Tongue (tissue), 2 donors: ENCODE measurements around the gene OR6C6. TPM values are rescaled to one million over a fixed set of nuclear protein-coding genes. Genes with fewer than 3 reads are reported as not detected.
"Not testable (repeated sequence)": the region's sequence is repeated elsewhere in the genome, so short reads cannot be mapped to it uniquely, and the experiment has no call there.

Experiments
- DNase-seq: peaks from one replicate; pipeline ENCODE4 v3.0.0-alpha.2; 2015
- total RNA-seq: library from RNA; depleted of rRNA; stranded (reverse); fragments of >200 nt; gene quantifications from one replicate; pipeline ENCODE4 v1.2.3, GENCODE V29; 2014

Gene OR6C6
- total RNA-seq = not detected

DNA sequence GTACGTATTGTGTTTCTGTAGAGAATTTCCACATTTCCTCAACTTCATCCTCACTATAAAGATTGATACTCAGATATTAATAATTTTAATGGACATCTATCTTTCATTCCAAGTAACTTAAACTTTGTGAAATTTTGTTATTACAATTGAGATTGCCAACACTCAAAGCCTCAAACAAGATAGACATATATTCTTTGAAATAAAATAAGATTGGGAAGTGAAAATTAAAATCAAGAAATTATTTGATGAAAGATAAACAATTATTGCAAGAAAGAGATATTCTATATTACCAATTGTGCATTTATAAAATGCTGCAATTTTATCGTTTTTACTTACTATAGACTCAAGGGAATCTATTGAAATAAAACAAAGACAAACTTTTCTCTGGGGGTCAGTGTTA is at the start of gene OR6C6:
Gene OR6C6 (minus strand): TSS at position 101 of the 400 bp plus-strand sequence. CDS start 1,337 bp downstream, outside the sequence.
- no peak for DNase-seq

DNA sequence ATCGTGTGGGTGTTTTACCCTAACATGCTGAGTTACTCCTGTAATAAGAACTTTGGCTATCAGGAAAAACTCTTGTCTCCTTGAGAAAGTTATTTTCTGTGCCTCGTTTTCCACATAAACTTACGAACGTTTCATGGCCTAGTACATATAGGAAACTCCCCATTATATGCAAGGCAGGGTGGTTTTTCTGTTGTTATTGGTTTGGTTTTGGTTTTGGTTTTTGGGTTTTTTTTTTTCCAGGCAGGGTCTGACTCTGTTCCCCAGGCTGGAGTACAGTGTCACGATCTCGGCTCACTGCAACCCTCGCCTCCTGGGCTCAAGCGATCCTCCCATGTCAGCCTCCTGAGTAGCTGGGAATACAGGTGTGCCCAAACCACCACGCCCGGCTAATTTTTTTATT is 39.6 kb upstream of the OR6C6 start:
- DNase-seq = no peak

DNA sequence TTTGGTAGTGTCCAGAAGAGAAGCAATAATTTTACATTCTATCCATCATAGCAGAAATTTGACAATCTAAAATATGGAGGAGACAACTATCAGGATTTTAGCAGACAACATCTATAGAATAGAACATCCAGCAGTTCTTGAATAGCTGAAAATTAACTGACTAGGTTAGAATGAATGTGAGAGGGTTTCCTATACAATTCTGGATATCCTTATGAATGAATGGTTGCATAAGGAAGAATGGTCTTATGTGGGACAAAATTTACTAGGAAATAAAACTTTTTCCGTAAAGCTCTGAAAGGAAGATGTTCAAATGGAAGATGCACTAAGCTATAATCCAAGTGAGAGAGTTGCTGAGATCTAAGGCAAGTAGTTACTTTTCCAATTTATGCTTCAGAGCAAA is 34.1 kb upstream of the OR6C6 start, which contains the start of gene OR6C3:
Gene OR6C3 (plus strand): TSS at position 301 of the 400 bp plus-strand sequence. CDS start 955 bp downstream, outside the sequence.
- no peak for DNase-seq

DNA sequence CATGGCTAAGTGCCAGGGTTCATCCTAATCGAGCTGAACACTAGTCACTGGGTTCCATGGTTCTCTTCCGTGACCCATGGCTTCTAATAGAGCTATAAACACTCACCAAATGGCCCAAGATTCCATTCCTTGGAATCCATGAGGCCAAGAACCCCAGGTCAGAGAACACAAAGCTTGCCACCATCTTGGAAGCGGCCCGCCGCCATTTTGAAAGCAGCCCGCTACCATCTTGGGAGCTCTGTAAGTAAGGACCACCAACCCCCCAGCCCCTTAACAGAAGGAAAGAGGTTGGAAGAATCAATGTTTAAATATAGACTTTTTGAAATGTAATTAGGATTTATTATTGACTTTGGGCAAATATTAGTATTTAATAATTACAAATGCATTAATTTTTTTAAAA is 29.4 kb upstream of the OR6C6 start:
- not testable (repeated sequence) for DNase-seq

DNA sequence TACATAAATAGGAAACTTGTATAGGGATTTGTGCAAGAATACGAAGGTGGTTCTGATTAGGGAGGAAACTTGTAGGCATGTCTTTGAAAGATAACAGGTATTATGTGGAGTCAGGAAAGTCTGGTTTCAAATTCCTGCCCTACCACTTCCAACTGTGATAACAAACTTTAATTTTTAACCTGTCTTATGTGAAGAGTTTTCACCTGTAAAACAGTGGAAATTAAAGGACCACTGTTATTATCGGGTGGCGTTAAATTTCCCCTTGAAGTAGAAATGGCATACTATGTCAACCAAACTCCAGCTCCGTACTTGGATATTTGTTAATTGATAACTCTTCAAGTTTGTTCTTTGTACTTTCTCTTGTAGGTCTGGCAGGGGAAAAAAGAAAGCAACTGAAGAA is 23.8 kb upstream of the OR6C6 start:
- DNase-seq = no peak

DNA sequence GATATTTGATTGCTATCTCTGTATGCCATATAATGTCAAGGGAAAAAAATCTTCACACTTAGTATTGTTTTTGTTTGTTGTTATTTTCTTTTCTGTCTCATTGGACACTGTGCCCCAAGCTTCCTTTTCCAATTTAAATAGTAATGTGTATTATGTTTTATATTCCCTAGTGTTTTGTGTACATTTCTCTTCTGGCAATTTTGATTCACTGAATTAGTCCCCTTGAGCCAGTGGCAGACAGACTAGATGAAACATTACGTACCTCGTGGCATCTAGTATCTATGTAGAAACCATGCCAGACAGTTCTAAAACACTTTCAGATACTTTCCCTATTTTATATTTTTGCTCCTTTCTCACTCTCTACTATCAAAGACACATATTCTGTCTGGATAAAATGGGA is 17.7 kb upstream of the OR6C6 start, which contains the start of gene OR6C1:
Gene OR6C1 (plus strand): TSS at position 301 of the 400 bp plus-strand sequence. CDS start 6,257 bp downstream, outside the sequence.
- DNase-seq = no peak

DNA sequence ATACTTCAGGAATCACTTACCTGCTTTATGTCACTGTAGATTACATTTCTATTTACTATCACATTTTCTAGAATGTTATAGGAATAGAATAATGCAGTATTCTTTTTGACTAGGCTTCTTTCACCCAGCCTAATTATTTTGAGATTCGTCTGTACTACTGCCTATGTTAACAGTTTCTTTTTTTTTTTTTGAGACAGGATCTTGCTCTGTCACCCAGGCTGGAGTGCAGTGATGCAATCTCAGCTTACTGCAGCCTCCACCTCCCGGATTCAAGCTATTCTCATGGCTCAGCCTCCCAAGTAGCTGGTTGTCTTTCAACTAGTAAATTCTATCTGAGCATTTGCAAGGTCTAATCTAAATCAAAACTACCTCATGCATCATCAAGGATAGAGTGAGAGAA is 6.4 kb downstream of the OR6C6 start:
- no peak for DNase-seq

DNA sequence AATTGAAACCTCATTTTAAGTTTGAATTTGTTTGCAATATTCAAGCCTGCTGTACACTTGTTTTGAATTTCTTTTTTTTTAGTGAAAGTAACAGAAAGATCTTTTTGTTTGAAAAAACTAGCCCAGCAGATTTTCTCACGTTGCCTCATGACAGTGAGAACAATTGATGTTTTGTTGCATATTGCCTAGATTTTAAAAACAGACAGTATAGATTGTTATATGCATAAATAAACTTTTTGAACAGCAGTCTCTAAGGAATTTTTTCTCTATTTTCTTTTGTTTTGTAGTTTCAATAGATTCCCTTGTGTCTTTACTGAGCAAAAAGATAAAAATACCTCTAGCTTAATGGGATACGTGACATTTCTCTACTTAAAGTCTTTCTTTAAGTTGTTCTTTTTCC is 15.4 kb downstream of the OR6C6 start:
- no peak for DNase-seq

DNA sequence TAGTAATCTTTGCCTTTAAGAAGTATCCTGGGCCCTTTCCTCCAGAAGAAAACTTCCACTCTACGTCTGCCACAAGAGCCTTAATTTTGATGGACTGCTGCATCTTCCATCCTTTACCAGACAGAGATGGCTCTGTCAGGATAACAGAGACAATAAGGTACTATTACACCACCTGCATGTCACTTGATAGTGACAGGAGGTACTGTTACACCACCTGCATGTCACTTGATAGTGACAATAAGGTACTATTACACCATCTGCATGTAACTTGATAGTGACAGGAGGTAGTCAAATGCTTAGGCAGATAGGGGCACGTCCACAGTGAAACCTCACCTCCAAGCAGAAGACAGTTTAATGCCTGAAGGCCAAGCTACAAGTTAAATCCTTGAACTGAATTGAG is 38.1 kb downstream of the OR6C6 start:
- DNase-seq = no peak

DNA sequence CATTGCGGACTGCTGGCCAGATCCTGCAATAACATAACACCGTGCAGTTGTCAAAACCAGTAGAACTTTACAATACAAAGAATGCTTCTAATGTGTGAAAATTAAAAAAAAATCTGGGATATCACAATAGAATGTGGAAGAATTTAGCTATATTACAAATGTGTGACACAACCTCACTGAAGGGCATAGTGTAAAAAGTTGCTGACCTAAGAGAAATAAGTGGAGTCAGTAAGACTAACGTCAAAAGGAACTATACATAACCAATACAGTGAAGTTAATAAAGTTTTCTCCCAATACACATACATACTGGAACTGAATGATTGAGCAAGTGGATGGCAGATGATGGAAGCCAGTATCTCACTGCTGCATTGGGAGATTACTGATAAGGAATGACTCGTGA is 39.5 kb downstream of the OR6C6 start:
- no peak for DNase-seq

DNA sequence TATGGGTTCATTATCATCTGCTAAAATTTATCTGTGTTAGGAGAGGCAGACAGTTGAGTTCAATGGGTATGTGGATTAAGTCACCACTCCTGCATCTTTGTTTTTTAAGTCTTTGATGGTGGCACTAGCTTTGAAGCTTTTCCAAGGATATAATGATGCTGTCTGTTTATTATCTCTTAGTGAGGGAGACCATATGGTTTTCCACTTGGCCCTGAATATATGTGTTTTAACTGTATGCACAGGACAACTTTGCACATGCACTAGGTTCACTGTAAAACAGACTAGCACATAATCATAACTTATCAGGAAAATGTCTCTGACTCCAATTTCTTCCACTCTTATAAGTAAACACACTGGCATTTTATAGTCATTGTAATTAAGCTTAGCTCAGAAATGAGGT is 43.1 kb downstream of the OR6C6 start:
- DNase-seq = no peak

DNA sequence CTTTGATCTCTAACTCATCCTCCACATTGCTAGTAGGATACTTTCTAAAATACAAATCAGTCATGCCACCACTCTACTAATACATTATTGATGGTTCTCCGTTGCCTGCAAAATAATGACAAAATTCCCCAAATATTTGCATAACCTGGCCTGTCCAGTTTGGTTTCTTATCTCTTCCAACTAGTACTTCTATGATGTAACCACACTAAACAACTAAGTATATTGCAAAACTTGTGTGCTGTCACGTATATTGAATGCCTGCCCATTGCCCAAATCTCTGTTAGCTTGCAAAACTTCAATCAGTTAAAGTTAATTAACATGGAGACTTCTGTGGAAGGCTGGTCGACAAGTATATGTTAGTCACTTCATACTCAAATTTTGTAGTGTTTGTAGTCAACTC is 45.4 kb downstream of the OR6C6 start:
- DNase-seq = no peak

DNA sequence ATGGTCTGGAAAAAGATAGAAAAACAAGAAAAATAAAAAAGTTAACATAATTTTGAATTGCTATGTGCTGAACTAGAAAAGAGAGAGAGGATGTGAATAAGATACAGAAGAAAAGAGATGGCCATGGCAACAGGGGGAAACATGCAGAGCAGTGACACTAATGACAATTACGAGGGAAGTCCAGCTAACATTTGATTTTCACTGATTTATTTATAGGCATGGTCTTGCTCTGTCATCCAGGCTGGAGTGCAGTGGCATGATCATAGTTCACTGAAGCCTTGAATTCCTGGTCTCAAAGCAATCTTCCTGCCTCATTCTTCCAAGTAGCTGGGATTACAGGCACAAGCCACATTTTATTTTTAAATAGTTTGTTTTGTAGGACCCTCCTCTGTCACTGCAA is 50.2 kb downstream of the OR6C6 start:
- no peak for DNase-seq

DNA sequence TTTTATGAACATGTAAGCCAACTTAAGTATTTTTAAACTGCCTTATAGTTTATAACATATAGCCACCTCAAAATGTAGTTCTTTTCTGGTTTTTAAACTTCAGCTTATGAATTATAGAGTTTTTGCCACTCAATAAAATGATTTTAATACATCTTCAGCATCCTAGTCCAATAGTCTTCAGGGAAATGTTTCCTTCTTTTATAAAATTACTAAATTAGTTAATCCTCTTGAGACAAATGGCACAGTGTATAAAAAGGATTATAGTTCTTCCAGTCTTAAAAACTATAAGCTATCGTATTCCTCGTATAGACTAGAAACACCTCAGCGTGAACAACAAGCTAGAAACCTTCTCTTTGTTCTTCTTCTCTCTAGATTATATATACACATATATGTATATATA is 52.1 kb downstream of the OR6C6 start, which contains the start of gene OR6C74:
Gene OR6C74 (plus strand): TSS at position 301 of the 400 bp plus-strand sequence. CDS start 2,679 bp downstream, outside the sequence.
- no peak for DNase-seq

Other genes starting within 250 kb of the OR6C6 start
- gene OR9K2, start 170.2 kb downstream of the OR6C6 start, total RNA-seq = not detected
- not detected for gene OR10A7, start 75.5 kb downstream of the OR6C6 start, total RNA-seq
- not detected for gene OR6C74, start 52.0 kb downstream of the OR6C6 start, total RNA-seq
- gene OR6C1, start 17.8 kb upstream of the OR6C6 start, total RNA-seq = not detected
- not detected for gene OR6C3, start 34.2 kb upstream of the OR6C6 start, total RNA-seq
- gene OR6C75, start 66.4 kb upstream of the OR6C6 start, total RNA-seq = not detected
- not detected for gene OR6C65, start 104.0 kb upstream of the OR6C6 start, total RNA-seq
- gene OR6C76, start 129.7 kb upstream of the OR6C6 start, total RNA-seq = not detected
- gene OR6C2, start 147.5 kb upstream of the OR6C6 start, total RNA-seq = not detected
- not detected for gene OR6C70, start 173.6 kb upstream of the OR6C6 start, total RNA-seq
- gene OR6C68, start 195.8 kb upstream of the OR6C6 start, total RNA-seq = not detected